GM18907 (cell line): Measurements from ENCODE around the gene MAML1.
"Not testable (repeated sequence)": the region's sequence is repeated elsewhere in the genome, so short reads cannot be mapped to it uniquely, and the experiment has no call there.

Experiments used
- ATAC-seq: cut with Tn5 transposase; IDR thresholded peaks from one replicate; pipeline ENCODE4 v1.9.1; 2021; ENCODE audit warnings: mild to moderate bottlenecking, moderate library complexity; ENCODE audit not compliant: unreplicated experiment

MAML1 gene

DNA sequence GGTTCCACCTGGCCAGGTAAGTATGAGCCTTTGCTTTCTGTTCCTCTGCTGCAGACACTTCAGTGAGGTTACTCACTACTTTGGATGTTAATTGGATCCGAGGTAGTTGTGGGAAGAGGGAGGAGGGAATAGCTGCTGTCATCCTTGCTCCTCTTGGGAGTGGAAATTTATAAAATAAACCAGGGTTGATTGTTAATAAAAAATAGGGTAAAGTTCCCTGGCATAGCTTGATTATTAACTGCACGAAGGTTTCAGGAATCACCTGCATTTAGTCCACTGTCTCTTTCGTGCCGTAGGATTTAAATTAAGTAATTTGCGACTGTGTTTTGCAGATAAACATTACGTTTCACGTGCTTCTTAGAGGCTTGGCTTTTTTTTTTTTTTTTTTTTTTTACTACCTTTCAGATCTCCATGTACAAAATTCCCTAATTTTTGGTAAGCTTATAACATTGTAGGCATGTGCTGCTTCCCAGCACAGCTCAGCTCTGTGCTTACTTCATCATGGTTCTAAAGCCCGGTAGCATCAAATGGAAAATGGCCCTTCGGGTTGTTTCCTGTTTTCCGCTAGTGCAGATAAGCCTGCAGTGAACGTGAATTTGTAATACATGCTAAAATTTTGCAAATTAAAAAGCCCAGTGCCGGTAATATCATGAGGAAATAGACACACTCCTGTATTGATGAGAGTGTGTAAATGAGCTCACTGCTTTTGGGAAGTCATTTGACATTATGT lies 34.3 kb downstream of the MAML1 start:
- no peak for ATAC-seq

DNA sequence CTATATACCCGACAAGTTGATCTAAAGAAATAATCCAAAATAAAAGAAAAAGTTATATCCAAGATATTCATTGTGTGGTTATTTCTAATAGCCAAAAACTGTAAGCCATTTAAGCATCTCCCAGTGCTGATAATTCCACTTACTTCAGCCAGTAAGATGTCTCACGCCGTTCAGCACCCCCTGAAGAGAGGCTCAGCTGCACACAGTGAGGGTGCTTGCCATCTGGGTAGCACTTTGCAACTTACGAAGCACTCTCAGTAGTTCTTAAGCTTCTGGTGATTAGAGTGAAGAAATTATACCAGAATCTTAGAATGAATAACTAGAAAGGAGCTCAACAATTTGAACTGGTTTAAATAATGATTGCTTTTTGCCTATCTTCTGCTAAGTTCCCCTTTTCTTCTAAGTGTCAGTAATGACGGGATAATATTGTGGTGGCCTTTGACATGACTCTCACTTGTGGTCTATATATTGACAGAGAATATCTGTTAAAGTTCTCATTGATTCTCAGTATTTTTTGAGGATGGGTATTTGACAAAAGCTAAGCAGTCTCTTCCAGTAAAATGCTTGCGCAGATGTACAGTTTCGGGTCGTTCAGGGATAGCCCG lies 35.0 kb downstream of the MAML1 start:
- no peak for ATAC-seq

DNA sequence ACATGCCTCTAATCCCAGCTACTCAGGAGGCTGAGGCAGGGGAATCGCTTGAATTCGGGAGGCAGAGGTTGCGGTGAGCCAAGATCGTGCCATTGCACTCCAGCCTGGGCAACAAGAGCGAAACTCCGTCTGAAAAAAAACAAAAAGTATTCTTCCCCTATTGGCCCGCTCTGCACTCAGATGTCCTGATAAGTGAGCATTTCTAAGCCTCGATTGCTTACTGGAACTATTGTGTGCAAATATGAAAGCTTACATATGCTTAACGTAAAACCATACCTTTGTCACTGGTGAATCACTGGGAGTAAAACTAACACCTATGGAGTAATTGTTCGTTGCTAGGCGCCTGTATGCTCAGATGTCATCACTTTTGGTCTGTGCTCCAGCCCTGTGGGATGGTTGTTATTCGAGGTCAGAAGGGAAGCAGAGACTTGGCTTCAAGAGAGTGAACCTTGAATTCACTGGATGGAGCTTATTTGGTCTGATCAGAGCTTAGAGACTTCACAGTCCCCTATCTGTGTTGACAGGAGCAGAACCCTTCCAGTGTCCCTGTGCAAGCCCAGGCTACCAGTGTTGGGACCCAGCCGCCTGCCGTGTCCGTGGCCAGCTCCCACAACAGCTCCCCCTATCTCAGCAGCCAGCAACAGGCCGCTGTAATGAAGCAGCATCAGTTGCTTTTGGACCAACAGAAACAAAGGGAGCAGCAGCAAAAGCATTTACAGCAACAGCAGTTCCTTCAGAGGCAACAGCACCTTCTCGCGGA lies 35.9 kb downstream of the MAML1 start:
- no peak for ATAC-seq

DNA sequence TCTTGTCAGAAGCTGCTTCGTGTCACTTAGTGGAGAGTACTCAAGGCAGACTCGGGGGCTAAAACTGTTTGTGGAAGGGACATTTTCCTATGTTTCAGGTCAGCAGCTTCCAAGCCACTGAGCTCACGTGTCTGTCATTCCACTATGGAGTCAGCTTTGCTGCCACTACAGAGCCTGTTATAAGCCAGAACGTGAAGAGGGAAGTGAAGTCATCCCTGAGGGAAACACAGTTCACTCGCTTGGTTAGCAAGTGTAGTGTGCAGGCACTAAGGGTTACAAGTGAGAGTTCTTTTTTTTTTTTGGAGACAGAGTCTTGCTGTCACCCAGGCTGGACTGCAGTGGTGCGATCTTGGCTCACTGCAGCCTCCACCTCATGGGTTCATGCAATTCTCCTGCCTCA lies 36.6 kb downstream of the MAML1 start:
- ATAC-seq = no peak

DNA sequence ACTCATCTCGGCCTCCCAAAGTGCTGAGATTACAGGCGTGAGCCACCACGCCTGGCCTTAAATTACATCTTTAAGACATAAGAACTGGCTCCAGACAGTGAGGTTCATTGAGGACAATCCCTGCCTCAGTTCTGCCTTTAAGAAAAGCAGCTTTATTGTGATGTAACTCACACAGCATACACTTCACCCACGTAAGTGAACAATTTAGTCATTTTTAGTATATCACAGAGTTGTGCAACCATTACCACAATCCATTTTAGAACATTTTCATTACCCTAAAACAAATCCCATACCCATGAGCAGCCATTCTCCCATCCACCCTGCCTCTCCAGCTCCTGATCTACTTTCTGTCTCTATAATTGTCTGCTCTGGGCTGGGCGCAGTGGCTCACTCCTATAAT lies 37.2 kb downstream of the MAML1 start:
- no peak for ATAC-seq

DNA sequence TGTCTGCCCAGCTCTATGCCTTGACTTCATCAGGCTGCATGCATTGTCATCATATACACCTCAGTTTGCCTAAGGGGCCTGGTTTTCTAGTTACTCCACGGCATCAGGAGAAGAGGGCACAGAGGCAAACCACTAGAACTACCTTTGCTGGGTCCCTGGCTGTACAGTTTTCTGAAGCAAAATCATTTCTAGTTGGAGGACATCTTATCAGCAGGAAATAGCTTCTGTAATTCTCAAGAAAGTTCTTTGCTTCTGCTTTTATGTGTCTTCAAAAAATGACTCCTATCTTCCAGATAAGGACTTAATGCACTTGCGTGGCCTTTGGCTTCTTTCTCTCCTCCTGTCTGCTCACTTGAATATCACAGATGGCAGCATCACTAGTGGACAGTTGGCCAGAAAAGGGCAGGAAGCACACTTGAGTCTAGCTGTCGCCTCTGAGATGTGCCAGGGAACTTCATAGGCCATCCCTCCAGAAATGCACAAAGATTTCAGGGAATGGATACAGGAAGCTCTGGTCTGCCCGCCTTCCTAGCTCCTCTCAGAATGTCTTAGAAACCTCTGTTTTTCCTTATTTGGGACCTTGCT lies 38.8 kb downstream of the MAML1 start:
- no peak for ATAC-seq

DNA sequence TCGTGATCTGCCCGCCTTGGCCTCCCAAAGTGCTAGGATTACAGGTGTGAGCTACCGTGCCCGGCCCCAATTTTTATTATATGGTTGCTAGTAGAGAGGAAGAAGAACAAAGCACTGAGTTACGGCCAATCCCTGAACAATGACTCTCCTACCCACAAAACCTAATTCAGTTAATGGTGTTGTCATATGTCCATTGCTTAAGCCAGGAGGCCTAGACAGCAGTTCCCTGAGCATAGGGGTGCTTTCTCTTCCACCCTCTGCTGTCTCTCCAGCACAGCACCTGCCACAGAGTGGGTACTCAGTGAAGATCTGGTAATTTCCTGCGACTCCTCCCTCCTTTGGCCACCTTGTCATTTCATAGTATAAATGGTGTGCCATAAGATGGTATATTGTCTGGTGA lies 39.7 kb downstream of the MAML1 start:
- no peak for ATAC-seq

DNA sequence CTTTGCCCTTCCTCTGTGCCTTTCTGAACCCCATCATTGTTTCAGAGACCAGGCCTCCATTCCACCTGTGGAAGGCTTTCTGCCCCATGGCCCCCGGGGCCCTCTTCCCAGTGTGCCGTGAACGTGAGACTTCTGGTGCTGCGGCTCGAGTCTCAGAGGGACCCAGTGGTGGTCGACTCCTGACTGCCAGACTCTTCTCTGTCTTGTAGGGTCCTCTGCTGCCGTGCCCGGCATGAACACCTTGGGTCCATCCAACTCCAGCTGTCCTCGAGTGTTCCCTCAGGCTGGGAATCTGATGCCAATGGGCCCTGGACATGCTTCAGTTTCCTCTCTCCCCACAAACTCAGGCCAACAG lies 41.0 kb downstream of the MAML1 start:
- ATAC-seq = no peak

DNA sequence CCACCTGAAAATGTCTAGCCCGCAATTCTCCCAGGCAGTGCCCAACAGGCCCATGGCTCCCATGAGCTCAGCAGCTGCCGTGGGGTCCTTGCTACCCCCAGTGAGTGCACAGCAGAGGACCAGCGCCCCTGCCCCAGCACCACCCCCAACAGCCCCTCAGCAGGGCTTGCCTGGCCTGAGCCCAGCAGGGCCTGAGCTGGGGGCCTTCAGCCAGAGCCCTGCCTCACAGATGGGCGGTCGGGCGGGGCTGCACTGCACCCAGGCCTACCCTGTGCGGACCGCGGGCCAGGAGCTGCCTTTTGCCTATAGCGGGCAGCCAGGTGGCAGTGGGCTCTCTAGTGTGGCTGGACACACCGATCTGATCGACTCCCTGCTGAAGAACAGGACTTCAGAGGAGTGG lies 41.8 kb downstream of the MAML1 start:
- no peak for ATAC-seq

DNA sequence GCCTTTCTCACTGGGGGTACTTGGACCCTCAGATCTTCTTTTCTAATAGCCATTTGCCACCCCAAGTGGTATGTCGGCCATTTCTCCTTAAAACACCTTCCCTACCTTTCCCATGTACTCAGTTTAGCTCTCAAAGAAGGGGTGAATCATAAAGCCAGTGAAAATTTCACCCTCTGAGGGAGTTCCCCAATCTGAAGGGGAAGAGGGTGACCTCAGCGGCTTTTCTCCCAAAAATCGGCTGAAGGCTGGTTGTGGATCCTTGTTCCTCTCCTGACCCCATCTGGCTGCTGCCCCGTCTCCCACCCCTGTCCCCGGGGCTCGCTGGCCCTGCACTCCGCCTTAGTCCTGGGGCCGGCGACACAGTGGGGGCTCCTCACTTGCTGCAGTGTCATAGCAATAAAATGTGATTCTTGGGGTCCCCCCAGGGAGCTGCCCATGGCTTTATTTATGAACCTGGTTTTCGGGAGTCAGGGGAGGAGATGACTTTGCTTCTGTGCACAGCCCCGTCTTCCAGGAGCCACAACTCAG lies 43.9 kb downstream of the MAML1 start:
- ATAC-seq = no peak

DNA sequence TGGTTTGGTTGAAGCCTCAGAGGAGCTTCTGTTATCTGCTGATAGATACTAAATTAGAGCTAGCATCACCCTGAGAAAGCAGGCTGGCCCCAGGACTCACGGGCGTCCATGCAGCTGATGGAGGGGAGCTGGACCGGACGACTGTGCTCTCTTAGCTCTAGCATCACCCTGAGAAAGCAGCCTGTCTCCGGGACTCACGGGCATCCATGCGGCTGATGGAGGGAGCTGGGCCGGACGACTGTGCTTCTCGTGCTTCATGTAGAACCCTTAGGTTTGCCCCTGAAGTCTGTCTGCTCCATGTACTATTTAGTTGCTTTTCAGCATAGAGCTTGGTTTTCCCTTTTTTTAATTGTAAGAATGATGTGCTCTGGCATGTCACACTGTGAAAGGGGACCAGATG lies 44.8 kb downstream of the MAML1 start:
- ATAC-seq = no peak

DNA sequence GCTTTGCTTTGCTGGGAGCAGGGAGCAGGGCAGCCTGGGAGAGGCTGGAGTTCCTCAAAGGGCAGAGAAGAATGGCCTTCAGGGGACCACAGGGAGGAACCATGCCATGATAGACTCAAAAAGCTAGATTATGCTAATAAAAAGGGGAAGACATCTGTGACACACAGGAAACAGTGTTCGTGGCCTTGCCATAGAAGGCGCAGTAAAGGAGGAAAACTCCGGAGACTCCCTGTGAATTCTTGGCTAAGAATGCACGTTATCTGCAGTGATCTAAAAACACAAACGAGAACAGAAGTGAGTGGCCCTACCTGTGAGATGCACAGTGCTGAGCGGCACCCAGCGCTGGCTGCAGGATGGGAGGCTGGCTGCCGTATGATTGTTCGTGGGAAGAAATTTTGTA lies 45.3 kb downstream of the MAML1 start:
- no peak for ATAC-seq

DNA sequence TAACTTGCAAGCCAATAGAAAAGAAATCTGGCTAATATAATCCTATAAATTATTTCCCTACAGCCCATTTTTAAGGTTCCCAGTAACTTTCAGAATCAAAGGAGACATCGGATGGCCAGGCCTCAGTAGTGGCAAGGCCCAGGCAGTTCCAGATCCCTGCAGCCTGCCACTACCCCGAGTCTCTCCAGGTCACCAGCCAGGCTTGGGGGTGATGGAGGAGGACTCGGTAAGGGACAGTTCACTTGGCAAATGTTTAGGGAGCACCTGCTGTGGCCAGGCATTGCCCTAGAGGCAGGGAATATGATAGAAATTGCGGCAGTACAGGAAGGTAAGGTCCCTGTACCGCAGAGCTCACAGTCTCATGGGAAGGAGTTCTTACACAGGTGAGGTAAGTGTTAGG lies 46.0 kb downstream of the MAML1 start:
- no peak for ATAC-seq

DNA sequence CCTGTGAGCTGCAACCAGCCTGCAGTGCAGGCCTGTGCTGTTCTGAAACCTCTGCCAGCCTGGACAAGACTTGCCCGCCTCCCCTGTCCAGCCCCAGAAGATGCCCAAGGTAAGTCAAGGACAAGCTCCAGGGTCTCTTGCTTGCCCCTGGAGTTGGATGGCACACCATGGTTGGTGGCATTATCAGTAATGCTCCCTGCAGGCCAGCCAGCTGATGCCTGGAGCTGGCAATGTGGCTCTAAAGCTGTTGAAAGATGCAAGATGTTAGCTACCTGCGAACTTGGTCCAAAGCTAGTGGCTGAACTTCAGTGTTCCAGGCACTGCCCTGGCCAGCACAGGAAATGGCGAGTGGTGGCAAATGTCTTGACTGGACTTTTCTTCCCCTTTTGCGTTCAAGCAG lies 47.2 kb downstream of the MAML1 start:
- ATAC-seq = no peak

DNA sequence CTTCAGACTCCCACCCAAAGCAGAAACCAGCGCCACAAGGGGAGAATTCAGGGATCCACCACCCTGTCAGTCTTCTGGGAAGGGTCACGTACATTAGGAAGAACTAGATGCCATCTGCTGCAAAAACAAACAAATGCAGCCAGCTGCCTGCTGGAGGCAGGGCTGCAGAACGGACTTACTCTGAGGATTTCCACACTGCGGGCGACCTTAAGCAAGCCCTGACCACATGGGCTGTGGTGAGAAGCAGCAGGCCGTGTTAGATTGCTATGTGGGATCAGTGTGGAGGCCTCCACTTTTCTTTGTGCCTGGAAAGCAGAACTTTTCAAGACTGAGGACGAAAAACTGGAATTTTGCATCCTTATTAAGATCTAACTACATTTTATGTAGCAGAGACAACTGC lies 47.7 kb downstream of the MAML1 start:
- no peak for ATAC-seq

DNA sequence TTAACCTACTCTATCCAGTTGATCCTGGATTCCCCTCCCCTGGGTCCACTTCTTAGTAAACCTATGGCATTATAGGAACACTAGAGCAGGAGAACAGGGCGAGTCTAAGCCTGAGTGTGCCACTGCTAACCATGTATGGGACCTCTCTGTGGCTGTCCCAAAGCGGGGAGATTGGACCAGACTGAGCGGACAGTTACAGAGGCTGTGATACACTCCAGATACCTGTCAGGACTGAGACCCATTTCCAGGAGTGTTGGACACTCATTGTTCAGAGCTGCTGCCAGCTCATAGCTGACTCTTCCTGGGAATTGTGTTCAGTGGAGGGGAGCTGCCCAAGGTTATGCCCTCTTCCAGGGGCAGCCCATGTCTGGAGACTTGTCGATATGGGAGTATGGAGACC lies 49.2 kb downstream of the MAML1 start:
- ATAC-seq = no peak

DNA sequence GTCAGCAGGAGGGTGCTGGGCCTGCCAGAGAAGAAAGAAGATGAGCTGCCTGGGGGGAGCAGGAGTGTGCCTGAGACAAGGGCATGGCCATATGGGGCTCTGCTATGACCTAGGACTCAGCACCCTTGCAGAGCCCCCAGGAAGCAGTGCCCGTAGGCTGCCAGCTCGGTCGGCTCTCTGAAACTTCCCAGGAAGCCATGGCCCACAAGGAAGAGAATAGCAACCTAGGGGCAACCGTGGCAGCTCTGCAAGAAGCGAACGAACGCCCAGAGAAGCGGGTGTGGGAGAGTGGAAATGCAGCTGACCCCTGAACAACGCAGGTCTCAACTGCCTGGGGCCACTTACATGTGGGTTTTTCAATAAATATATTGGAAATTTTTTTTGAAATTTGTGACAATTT lies 50.5 kb downstream of the MAML1 start:
- no peak for ATAC-seq

DNA sequence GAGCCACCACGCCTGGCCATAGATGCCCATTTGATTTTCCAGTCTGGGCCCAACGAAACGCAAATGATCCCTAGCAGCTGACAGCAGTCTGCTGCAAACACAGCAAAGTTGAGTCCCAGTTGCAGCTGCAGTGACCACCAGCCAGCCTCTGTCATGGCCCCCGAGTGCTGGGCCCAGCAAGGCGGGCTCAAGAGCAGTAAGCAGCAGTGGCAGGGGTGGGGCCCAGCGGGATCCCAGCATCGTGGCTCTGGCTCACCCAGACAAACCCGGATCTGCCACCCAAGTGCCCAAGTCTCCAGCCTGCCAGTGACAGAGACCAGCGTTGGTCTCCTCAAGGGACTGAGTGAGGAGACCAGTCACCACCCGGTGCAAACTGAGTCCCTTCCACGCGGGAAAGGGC lies 54.2 kb downstream of the MAML1 start:
- no peak for ATAC-seq

DNA sequence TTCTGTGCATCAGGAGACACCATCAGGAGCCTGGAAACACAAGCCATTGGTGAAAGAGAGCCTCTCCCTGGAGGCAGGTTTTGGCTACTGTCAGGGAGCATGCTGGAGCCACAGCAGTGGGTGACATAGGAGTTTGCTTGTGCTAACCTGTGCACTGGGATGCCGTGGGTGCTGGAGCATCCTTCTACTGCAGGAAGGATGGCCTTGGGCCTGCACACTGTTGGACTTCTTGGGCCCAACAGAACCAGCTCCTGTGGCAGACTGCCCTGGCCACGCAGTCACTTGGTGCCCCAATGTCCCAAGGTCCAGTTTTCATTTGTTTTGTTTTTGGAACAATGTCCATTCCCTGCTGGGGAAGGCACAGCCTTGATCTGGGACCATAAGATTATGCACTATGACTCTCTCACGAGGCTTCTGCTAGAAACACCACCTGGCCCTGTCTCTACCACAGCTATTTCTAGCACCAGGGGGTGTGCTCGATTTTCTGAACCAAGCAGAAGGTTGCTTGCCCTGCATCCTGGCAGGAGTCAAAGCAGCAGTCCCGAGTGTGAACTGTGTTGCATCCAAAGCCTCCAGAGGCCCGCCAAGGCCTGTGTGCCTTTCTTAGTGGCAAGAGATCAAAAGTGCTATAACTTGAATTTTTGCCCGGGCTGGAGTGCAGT lies 55.7 kb downstream of the MAML1 start:
- ATAC-seq = no peak

DNA sequence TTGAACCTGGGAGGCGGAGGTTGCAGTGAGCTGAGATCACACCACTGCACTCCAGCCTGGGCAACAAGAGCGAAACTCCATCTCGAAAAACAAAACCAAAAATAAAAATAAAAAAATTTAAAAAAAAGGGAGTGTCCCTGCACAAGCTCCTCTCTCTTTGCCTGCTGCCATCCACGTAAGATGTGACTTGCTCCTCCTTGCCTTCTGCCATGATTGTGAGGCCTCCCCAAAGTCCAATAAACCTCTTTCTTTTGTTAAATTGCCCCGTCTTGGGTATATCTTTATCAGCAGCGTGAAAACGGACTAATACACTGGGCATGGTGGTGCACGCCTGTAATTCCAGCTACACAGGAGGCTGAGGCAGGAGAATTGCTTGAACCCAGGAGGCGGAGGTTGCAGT lies 56.7 kb downstream of the MAML1 start:
- ATAC-seq = not testable (repeated sequence)
